HL-60 (cell line): ENCODE data around the gene TMPRSS11F.
A peak's percentile ranks its signal among the peaks of the same experiment; 100 is the strongest.
"Not testable (repeated sequence)": the region's sequence is repeated elsewhere in the genome, so short reads cannot be mapped to it uniquely, and the experiment has no call there.

ENCODE experiments used
- DNase-seq, 2 experiments: peaks; one replicate each; pipeline ENCODE4 v3.0.0-alpha.2; 2010 to 2020; ENCODE audit warnings: low read depth in 1 of 2, low spot score in 1 of 2
- H3K27ac ChIP-seq: fragments of 250-450 bp; sonication (Bioruptor Pico); replicated peaks from 2 replicates; pipeline ENCODE4 v1.5.1; 2020; ENCODE audit warnings: mild to moderate bottlenecking, moderate library complexity
- H3K27me3 ChIP-seq: fragments of 250-450 bp; sonication (Bioruptor Pico); 2 replicates; pipeline ENCODE4 v1.5.1; 2021; ENCODE audit warnings: mild to moderate bottlenecking, moderate library complexity; ENCODE audit not compliant: insufficient read depth, poor library complexity, severe bottlenecking
- H3K4me3 ChIP-seq: replicated peaks from 2 replicates; pipeline ENCODE4 v1.5.1; 2011; ENCODE audit warnings: mild to moderate bottlenecking, control low read depth, low read length; ENCODE audit not compliant: insufficient read depth
- GABPA ChIP-seq: IDR thresholded peaks from 2 replicates; pipeline ENCODE4 v1.6.1; 2012; ENCODE audit warnings: low read depth
- POLR2AphosphoS5 ChIP-seq: IDR thresholded peaks from 2 replicates; pipeline ENCODE4 v1.6.1; 2012; ENCODE audit warnings: low read depth
- SPI1 ChIP-seq: IDR thresholded peaks from 2 replicates; pipeline ENCODE4 v1.6.1; 2012; ENCODE audit warnings: low read depth, mild to moderate bottlenecking, borderline replicate concordance
- TF ChIP-seq, protein P1 (sequence below): IDR thresholded peaks from one replicate; pipeline ENCODE4 v1.5.1; 2011; ENCODE audit warnings: low read length, control low read depth, inconsistent platforms; ENCODE audit not compliant: insufficient read depth
- TF ChIP-seq, protein P2 (sequence below): IDR thresholded peaks from 2 replicates; pipeline ENCODE4 v1.6.1; 2012; ENCODE audit warnings: low read depth; ENCODE audit not compliant: insufficient replicate concordance

TMPRSS11F gene

DNA sequence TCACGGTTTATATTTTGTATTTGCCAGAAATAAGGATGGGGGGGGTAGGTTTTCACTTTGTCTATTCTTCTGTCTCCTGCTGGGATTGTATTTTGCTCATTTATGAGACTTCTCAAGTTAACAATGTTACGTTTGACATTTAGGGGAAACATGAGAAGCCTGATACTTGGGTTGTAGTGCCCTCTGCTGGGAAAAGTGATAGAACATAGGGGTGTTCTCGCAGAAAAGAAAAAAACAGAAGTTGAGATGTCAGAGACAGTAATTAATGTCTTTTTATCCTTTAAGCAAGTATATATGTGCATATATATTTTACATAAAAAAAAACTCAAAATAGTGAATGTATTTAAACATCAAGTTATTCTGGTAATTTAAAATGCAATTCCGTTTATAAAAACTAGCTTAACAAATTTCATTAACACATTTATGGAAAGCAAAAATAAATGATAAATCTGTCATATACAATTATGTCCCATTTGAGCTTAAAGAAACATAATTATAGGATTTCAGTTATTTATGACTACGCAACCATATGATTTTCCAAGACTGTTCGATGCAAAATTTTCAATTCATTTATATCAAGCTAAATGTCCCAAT, 46.0 kb upstream of the TMPRSS11F start:
- Histone ChIP-seq H3K27me3 (no peaks in the 10 kb centered on the region), H3K4me3 (no peak overlapping the region), H3K27ac (no peak overlapping the region)
- peak; percentile 3 to 54 for DNase-seq
- TF ChIP-seq, protein P1, sequence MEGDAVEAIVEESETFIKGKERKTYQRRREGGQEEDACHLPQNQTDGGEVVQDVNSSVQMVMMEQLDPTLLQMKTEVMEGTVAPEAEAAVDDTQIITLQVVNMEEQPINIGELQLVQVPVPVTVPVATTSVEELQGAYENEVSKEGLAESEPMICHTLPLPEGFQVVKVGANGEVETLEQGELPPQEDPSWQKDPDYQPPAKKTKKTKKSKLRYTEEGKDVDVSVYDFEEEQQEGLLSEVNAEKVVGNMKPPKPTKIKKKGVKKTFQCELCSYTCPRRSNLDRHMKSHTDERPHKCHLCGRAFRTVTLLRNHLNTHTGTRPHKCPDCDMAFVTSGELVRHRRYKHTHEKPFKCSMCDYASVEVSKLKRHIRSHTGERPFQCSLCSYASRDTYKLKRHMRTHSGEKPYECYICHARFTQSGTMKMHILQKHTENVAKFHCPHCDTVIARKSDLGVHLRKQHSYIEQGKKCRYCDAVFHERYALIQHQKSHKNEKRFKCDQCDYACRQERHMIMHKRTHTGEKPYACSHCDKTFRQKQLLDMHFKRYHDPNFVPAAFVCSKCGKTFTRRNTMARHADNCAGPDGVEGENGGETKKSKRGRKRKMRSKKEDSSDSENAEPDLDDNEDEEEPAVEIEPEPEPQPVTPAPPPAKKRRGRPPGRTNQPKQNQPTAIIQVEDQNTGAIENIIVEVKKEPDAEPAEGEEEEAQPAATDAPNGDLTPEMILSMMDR = peak; percentile 23
- no peak for TF ChIP-seq POLR2AphosphoS5

DNA sequence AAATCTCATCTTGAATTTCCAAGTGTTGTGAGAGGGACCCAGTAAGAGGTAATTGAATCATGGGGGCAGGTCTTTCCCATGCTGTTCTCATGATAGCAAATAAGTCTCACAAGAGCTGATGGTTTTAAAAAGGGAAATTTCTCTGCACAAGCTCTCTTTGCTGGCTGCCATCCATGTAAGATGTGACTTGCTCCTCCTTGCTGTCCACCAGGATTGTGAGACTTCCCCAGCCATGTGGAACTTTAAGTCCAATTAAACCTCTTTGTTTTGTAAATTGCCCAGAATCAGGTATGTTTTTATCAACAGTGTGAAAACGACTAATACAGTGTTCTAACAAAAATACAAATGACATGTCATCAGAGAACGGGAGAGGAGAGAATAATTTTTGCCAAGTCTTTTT, 44.7 kb upstream of the TMPRSS11F start:
- not testable (repeated sequence) for H3K27ac ChIP-seq, H3K27me3 ChIP-seq, DNase-seq, H3K4me3 ChIP-seq

DNA sequence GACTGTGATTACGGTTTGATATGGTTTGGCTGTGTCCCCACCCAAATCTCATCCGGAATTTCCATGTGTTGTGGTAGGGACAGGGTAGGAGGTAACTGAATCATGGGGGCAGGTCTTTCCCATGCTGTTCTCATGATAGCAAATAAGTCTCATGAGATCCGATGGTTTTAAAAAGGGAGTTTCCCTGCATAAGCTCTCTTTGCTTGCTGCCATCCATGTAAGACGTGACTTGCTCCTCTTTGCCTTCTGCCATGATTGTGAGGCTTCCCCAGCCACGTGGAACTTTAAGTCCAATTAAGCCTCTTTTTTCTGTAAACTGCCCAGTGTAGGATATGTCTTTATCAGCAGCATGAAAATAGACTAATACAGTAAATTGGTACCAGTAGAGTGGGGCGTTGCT, 42.5 kb upstream of the TMPRSS11F start:
- H3K4me3 ChIP-seq, H3K27me3 ChIP-seq, DNase-seq, H3K27ac ChIP-seq: not testable (repeated sequence)

DNA sequence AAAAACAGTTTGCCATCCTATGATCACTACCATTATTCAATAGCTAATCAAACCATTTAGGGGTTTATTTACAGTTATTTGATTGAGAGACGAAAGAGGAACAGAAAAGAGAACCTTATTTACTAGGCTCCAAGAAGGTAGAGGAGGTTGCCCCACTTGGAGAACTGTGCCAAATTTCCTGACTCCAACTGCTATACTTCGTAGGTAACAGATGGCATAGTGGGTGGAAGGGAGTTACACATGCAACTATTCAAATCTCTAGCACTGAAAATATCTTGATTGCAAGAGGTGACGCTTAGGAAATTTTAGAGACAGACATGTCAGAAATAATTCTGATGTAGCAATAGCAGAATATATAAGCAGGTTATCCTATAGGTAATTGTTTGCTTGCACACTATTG, 38.0 kb upstream of the TMPRSS11F start:
- H3K4me3 ChIP-seq = no peak overlapping the region
- no peaks in the 10 kb centered on the region for H3K27me3 ChIP-seq
- TF ChIP-seq, protein P2, sequence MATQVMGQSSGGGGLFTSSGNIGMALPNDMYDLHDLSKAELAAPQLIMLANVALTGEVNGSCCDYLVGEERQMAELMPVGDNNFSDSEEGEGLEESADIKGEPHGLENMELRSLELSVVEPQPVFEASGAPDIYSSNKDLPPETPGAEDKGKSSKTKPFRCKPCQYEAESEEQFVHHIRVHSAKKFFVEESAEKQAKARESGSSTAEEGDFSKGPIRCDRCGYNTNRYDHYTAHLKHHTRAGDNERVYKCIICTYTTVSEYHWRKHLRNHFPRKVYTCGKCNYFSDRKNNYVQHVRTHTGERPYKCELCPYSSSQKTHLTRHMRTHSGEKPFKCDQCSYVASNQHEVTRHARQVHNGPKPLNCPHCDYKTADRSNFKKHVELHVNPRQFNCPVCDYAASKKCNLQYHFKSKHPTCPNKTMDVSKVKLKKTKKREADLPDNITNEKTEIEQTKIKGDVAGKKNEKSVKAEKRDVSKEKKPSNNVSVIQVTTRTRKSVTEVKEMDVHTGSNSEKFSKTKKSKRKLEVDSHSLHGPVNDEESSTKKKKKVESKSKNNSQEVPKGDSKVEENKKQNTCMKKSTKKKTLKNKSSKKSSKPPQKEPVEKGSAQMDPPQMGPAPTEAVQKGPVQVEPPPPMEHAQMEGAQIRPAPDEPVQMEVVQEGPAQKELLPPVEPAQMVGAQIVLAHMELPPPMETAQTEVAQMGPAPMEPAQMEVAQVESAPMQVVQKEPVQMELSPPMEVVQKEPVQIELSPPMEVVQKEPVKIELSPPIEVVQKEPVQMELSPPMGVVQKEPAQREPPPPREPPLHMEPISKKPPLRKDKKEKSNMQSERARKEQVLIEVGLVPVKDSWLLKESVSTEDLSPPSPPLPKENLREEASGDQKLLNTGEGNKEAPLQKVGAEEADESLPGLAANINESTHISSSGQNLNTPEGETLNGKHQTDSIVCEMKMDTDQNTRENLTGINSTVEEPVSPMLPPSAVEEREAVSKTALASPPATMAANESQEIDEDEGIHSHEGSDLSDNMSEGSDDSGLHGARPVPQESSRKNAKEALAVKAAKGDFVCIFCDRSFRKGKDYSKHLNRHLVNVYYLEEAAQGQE = no peak
- TF ChIP-seq, protein P1 = no peak
- TF ChIP-seq GABPA (no peak), POLR2AphosphoS5 (no peak), SPI1 (no peak)
- no peak overlapping the region for H3K27ac ChIP-seq
- no peak for DNase-seq

DNA sequence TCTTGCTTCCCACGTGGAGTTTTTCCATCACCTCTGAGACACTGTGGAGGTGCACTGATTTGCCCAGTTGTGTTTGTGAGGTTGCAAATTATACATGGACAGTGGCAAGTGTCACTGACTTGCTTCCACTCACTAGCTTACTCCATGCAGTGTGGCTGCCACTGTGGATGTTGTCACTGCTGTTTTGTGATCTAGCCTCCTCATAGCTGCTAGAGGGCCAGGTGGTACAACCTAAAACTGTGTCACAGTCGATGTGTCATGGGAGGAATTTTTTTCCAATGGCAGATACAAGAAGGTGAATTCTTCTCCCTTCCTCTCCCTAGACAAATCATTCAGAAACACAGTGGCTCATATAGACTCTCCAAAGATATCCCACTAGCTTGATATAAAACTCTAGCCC, 37.5 kb upstream of the TMPRSS11F start:
- Histone ChIP-seq H3K27ac (no peak overlapping the region), H3K4me3 (no peak overlapping the region), H3K27me3 (no peaks in the 10 kb centered on the region)
- TF ChIP-seq GABPA = no peak
- TF ChIP-seq, protein P2 = no peak
- TF ChIP-seq POLR2AphosphoS5 = no peak
- TF ChIP-seq, protein P1 = no peak
- no peak for TF ChIP-seq SPI1
- no peak for DNase-seq
